PFSK-1 (cell line): ENCODE results near the gene TOLLIP.

ENCODE experiments used
- FOXP2 ChIP-seq: optimal IDR thresholded peaks from 2 replicates; pipeline ENCODE3; 2011; ENCODE audit warnings: borderline replicate concordance, control low read depth, inconsistent platforms; ENCODE audit not compliant: insufficient read depth; ENCODE audit errors: extremely low read length, extremely low read depth
- POLR2AphosphoS5 ChIP-seq: IDR thresholded peaks from 2 replicates; pipeline ENCODE4 v1.6.1; 2012; ENCODE audit warnings: low read depth, mild to moderate bottlenecking, control low read depth, low read length, moderate library complexity
- REST ChIP-seq, 2 experiments: IDR thresholded peaks; 2 replicates each; pipeline versions ENCODE4 v1.6.1 to v1.8.0; 2011 to 2012; ENCODE audit warnings: low read depth in 2 of 2, low read length in 2 of 2, control low read depth in 1 of 2, inconsistent platforms in 1 of 2, mild to moderate bottlenecking in 1 of 2, moderate library complexity in 1 of 2; ENCODE audit not compliant: insufficient read depth in 1 of 2
- SIN3A ChIP-seq: IDR thresholded peaks from 2 replicates; pipeline ENCODE4 v1.6.1; 2012; ENCODE audit warnings: mild to moderate bottlenecking, low read length, moderate library complexity, borderline replicate concordance; ENCODE audit not compliant: insufficient read depth
- TAF1 ChIP-seq: IDR thresholded peaks from 2 replicates; pipeline ENCODE4 v1.6.1; 2012; ENCODE audit warnings: low read length, control low read depth, borderline replicate concordance; ENCODE audit not compliant: insufficient read depth

The TOLLIP gene

GRCh38 chr11:1330473-1330872 is 21.0 kb upstream of the TOLLIP start:
- TF ChIP-seq TAF1 (no peak), FOXP2 (no peak), SIN3A (no peak), REST (IDR thresholded peaks at IDR 0.05; ENCODE audit: insufficient read depth in 1 of 2, low read depth in 2 of 2, low read length in 2 of 2) (no peak), POLR2AphosphoS5 (no peak)

DNA sequence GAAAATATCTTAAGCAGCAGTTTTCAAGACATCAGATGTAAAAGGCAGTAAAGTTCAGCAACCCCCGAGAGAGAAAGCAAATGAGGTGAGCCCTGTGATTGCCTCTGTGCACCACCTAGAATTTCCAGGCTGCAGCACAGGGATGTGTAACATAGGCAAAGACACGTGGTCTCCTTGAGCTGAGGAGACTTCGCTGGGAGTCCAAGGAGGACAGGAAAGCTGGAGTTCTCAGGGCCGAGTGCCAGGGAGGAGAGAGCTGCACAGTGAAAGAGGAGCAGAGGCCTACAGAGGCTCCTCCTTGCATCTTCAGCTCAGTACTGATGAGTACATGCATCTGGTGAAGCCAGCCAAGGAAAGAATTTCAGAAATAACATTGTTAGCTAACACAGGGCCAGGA is 17.6 kb upstream of the TOLLIP start:
- TF ChIP-seq REST (IDR thresholded peaks at IDR 0.05; ENCODE audit: insufficient read depth in 1 of 2, low read depth in 2 of 2, low read length in 2 of 2) = no peak
- no peak for TF ChIP-seq SIN3A
- no peak for TF ChIP-seq TAF1
- no peak for TF ChIP-seq POLR2AphosphoS5
- no peak for TF ChIP-seq FOXP2

DNA sequence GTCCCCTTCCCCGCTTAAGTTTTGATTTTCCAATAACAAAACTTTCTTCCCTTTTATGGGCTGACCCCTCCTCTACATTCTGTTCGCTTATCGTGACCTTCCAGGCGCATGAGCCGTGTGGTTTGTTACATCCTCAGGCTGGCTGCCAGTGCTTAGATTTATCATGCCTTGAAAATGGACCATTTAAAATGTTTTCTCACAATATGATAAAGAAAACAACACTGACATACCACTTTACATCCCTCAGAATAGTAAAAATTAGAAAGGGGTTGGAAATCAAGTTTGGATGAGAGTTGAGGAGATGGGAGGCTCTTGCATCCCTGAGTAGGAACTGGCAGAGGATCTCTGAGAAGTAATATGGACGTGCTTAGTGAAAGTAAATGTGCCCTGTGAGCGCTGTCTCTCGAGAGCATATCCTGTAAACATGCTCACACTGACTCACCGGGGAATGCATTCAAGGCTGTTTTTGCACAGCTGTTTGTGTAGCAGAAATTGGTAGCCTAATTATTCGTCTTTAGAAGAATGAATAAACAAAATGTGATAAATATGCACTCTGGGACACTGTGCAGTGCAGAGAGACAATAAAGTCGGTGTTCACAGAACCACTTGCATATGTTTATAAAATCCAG is 17.1 kb upstream of the TOLLIP start:
- no peak for TF ChIP-seq REST (IDR thresholded peaks at IDR 0.05; ENCODE audit: insufficient read depth in 1 of 2, low read depth in 2 of 2, low read length in 2 of 2)
- no peak for TF ChIP-seq FOXP2
- no peak for TF ChIP-seq POLR2AphosphoS5
- no peak for TF ChIP-seq TAF1
- no peak for TF ChIP-seq SIN3A

DNA sequence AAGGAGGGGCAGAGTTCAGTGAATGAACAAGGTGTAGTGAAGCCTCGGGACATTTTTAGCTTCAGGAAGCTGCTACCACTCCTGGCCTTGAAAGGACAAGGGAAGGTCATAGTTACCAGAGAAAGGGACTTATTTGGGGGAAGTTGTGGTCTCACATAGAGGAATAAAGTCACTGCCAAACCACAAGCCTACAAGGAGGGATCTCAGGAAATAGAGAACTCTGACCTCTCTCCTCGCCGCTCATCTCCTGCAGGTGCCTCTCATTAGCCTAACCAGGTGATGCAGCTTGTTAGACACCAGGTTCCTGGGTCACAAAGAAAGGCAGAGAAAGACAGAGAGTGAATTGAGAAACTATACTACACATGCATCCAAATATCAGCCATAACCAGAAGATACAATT is 14.3 kb upstream of the TOLLIP start:
- no peak for TF ChIP-seq FOXP2
- TF ChIP-seq POLR2AphosphoS5 = no peak
- TF ChIP-seq TAF1 = no peak
- TF ChIP-seq REST (IDR thresholded peaks at IDR 0.05; ENCODE audit: insufficient read depth in 1 of 2, low read depth in 2 of 2, low read length in 2 of 2) = no peak
- no peak for TF ChIP-seq SIN3A

DNA sequence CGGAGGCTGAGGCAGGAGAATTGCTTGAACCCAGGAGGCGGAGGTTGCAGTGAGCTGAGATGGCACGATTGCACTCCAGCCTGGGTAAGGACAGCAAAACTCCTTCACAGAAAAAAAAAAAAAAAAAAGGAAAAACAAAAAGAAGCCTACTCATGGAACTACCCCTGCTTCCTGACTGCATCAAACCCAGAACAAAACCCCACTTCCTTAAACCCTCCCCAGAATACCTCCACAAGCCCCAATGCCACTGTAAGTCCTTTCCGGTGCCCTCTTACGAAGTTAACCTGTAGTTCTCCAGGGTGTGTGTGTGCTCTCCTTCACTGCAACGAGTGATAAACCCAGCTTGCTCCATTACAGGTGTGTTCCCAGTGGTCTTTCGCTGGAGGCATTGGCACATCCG is 8.6 kb upstream of the TOLLIP start:
- TF ChIP-seq POLR2AphosphoS5 (no peak), TAF1 (no peak), SIN3A (no peak), FOXP2 (no peak), REST (IDR thresholded peaks at IDR 0.05; ENCODE audit: insufficient read depth in 1 of 2, low read depth in 2 of 2, low read length in 2 of 2) (no peak)
